Uterus (tissue), 2 donors: ENCODE measurements around the gene HUS1B.

Source experiments
- CTCF ChIP-seq, 4 experiments: fragments of 200-600 bp in 2 of 4; fragments of 450-650 bp in 2 of 4; sonication (generic) in 2 of 4; IDR thresholded peaks; one replicate each; pipeline ENCODE4 v1.5.1; 2016 to 2019; ENCODE audit warnings: antibody characterized with exemption in 4 of 4, mild to moderate bottlenecking in 2 of 4, moderate library complexity in 1 of 4
- POLR2A ChIP-seq, 2 donors: fragments of 450-650 bp; IDR thresholded peaks; one replicate each; pipeline ENCODE4 v1.6.1; 2016; ENCODE audit warnings: antibody characterized with exemption in 2 of 2, mild to moderate bottlenecking in 1 of 2, moderate library complexity in 1 of 2

GRCh38 chr6:657743-658142 lies 843 bp upstream of the HUS1B start:
- TF ChIP-seq CTCF (IDR thresholded peaks at IDR 0.05), result no peak
- no peak for TF ChIP-seq POLR2A (IDR thresholded peaks at IDR 0.05)
